ENCODE measurements around the gene FIP1L1. TPM values are rescaled to one million over a fixed set of nuclear protein-coding genes. Genes with fewer than 3 reads are reported as not detected.

FIP1L1 gene
- total and polyA plus RNA-seq, 9 of the 15 experiments (the other 6 are each of a cell fraction or from before 2014, with no cell fraction given), result 34.6 to 137 (median 72.0) TPM

- peak; percentile 97 to 99 (median 98) for DNase-seq (ENCODE audit: extremely low read depth in 1 of 4, low spot score in 3 of 4)
- ChIA-PET CTCF (ENCODE audit: low intra/inter-chr PET ratio) (no interaction called here), POLR2A (interaction anchor here (0.8 to 1.4 kb wide), 5 partner anchors 9 to 17 kb away, joined by 3 to 8 read pairs (median 4); partner anchors contain the start of gene FIP1L1)
- FAIRE-seq, result peak; percentile 93
- Histone ChIP-seq H3K27me3 (ENCODE audit: control insufficient read depth in 2 of 2, insufficient read depth in 2 of 2, low read length in 2 of 2) (no peaks in the 10 kb centered on the region), H3K4me1 (replicated peaks in 1 of 2; ENCODE audit: control insufficient read depth in 2 of 2, insufficient read depth in 2 of 2, low read length in 2 of 2) (peaks cover 5 to 6% of the 10 kb centered on the region in 2 experiments; a peak in 4 of 5 replicates), H3K79me2 (ENCODE audit: control insufficient read depth, insufficient read depth, low read length) (peaks cover 52% of the 10 kb centered on the region), H3K9ac (ENCODE audit: insufficient read depth in 1 of 2, low read depth in 2 of 2, low read length in 2 of 2) (peak within 1 kb of the TSS; percentile 82 to 95), H3K9me1 (ENCODE audit: control insufficient read depth, insufficient read depth, low read length) (no peaks in the 10 kb centered on the region), H2AFZ (ENCODE audit: low read depth, low read length) (peak within 1 kb of the TSS; percentile 90), H3K27ac (ENCODE audit: extremely low read depth, low read depth, low read length) (peak within 1 kb of the TSS; percentile 71), H4K20me1 (replicated peaks; ENCODE audit: control insufficient read depth, insufficient read depth, low read length) (no peaks in the 10 kb centered on the region), H3K36me3 (ENCODE audit: control insufficient read depth, insufficient read depth, low read length) (peaks cover 8% of the 10 kb centered on the region; the same call in 2 of the 3 replicates), H3K4me2 (ENCODE audit: insufficient read depth, low read length) (peak within 1 kb of the TSS; percentile 98), H3K4me3 (peak within 1 kb of the TSS; percentile 93), H3K9me3 (replicated peaks; ENCODE audit: control insufficient read depth, insufficient read depth, low read depth, low read length) (no peaks in the 10 kb centered on the region)
- under 1% methylated on average over 49 of the region's 51 CpGs for WGBS (ENCODE audit: insufficient coverage, low coverage, missing lambda C conversion rate)
- in situ Hi-C loops (cut with MboI), result no loop called here
- BruUV-seq (replicated peaks), result TSS peak; percentile 71
- peak; percentile 90 for ATAC-seq
- intact Hi-C loops (cut with micrococcal nuclease), result no loop called here
- peak; percentile 88 for TF ChIP-seq ETS1 (conservative IDR thresholded peaks at IDR 0.05; ENCODE audit: control insufficient read depth, low read depth, low read length)
- TF ChIP-seq KDM1A (IDR thresholded peaks at IDR 0.05), result no peak
- TF ChIP-seq ELK1 (CRISPR knock-in tag; IDR thresholded peaks at IDR 0.05), result no peak
- TF ChIP-seq CC2D1A (IDR thresholded peaks at IDR 0.05), result peak; percentile 59; the same call in 1 of the 2 replicates
- no peak for TF ChIP-seq HMG20B (CRISPR knock-in tag; IDR thresholded peaks at IDR 0.05)
- TF ChIP-seq E4F1 (CRISPR knock-in tag; IDR thresholded peaks at IDR 0.05; ENCODE audit: borderline replicate concordance), result no peak
- TF ChIP-seq NELFE (IDR thresholded peaks at IDR 0.05; ENCODE audit: insufficient read depth, insufficient read length), result no peak
- no peak for TF ChIP-seq TOE1 (IDR thresholded peaks at IDR 0.05; ENCODE audit: borderline replicate concordance)
- TF ChIP-seq TOE1 (CRISPR knock-in tag; IDR thresholded peaks at IDR 0.05; ENCODE audit: borderline replicate concordance, low read depth), result no peak
- no peak; the same call in 1 of the 2 replicates for TF ChIP-seq PRMT5 (CRISPR knock-in tag; IDR thresholded peaks at IDR 0.05)
- no peak for TF ChIP-seq KLF16 (IDR thresholded peaks at IDR 0.05)
- peak; percentile 72; the same call in 1 of the 2 replicates for TF ChIP-seq ZEB2 (IDR thresholded peaks at IDR 0.05)
- TF ChIP-seq CHD2 (IDR thresholded peaks at IDR 0.05; ENCODE audit: low read depth, low read length), result peak; percentile 47; the same call in 1 of the 2 replicates
- TF ChIP-seq PURB (CRISPR knock-in tag; IDR thresholded peaks at IDR 0.05; ENCODE audit: low read depth), result no peak
- no peak for TF ChIP-seq ZFP1 (CRISPR knock-in tag; IDR thresholded peaks at IDR 0.05)
These were observed 11.7 kb upstream of the FIP1L1 start, which contains the start of gene SCFD2 for GRCh38 chr4:53365486-53366300. Gene SCFD2, minus strand, starts transcription at chr4:53366061.

All from K562 (cell line).